ENCODE data around the gene UBE2D4.

- TF ChIP-seq EZH2 (IDR thresholded peaks at IDR 0.05; ENCODE audit: low read length, missing control alignments) (no peak), CTCF (conservative IDR thresholded peaks at IDR 0.05 in 1 of 2, IDR thresholded peaks at IDR 0.05 in 1 of 2; ENCODE audit: low read depth in 1 of 2, low read length in 2 of 2) (no peak)
Observed at GRCh38 chr7:43931346-43931745, 5.1 kb downstream of the UBE2D4 start.
